ENCODE data around the gene B3GAT3. TPM values are rescaled to one million over a fixed set of nuclear protein-coding genes. Genes with fewer than 3 reads are reported as not detected.

B3GAT3 gene
- total RNA-seq, 1 experiment from 2014 or later = 51.2 TPM

- TF ChIP-seq REST (IDR thresholded peaks at IDR 0.05; ENCODE audit: low read depth) = no peak
- no peak for TF ChIP-seq EZH2phosphoT487 (IDR thresholded peaks at IDR 0.05; ENCODE audit: borderline replicate concordance)
- TF ChIP-seq SRF (IDR thresholded peaks at IDR 0.05; ENCODE audit: low read depth) = no peak; the same call in 1 of the 2 replicates
- peak; percentile 24 for TF ChIP-seq ZBTB33 (IDR thresholded peaks at IDR 0.05; ENCODE audit: extremely low read depth, insufficient replicate concordance, low read length)
- TF ChIP-seq SP1 (IDR thresholded peaks at IDR 0.05; ENCODE audit: low read depth) = peak; percentile 82
- peak; percentile 21; the same call in 1 of the 2 replicates for TF ChIP-seq JUND (IDR thresholded peaks at IDR 0.05)
- peak; percentile 98 for TF ChIP-seq YY1 (IDR thresholded peaks at IDR 0.05; ENCODE audit: extremely low read depth, insufficient replicate concordance, low read depth, low read length)
- no peak for TF ChIP-seq CBX3 (IDR thresholded peaks at IDR 0.05; ENCODE audit: low read depth)
- peak; percentile 66 for TF ChIP-seq MAX (IDR thresholded peaks at IDR 0.05)
- no peak for TF ChIP-seq CEBPB (IDR thresholded peaks at IDR 0.05; ENCODE audit: low read depth)
- no peak for TF ChIP-seq ATF3 (IDR thresholded peaks at IDR 0.05)
- no peak for TF ChIP-seq RAD21 (IDR thresholded peaks at IDR 0.05; ENCODE audit: low read depth)
- TF ChIP-seq SIN3A (IDR thresholded peaks at IDR 0.05; ENCODE audit: low read depth) = peak; percentile 84
Observed at GRCh38 chr11:62645946-62646824, 24.4 kb upstream of the B3GAT3 start, which contains the start of gene GANAB (continued).
